GM12878 (cell line): ENCODE measurements around the gene TMC8. TPM values are rescaled to one million over a fixed set of nuclear protein-coding genes. Genes with fewer than 3 reads are reported as not detected.

Experiments used
- ATAC-seq: fragments of 200-7000 bp; cut with Tn5 transposase; 3 replicates; pipeline ENCODE4 v1.9.1; 2020; ENCODE audit warnings: mild to moderate bottlenecking, moderate library complexity
- BruUV-seq: library from RNA; stranded (reverse); fragments of 400-500 nt; replicated peaks from 2 replicates; lab custom pipeline; 2021; lab: Mats Ljungman, UMichigan
- CTCF ChIA-PET: fragments of 300-600 bp; sonication (Branson Sonifier 250); formaldehyde crosslinking; extraction: SDS; loops from one replicate; lab custom pipeline; 2021; ENCODE audit warnings: inconsistent platforms; lab: Yijun Ruan, JAX
- POLR2A ChIA-PET: fragments of 350-600 bp; formaldehyde crosslinking; extraction: SDS; loops from one replicate; lab custom pipeline; 2021; ENCODE audit warnings: inconsistent platforms; lab: Charles Lee
- RAD21 ChIA-PET: fragments of 300-600 bp; sonication (Branson Sonifier 250); formaldehyde crosslinking; loops from one replicate; lab custom pipeline; 2023; ENCODE audit warnings: antibody characterized with exemption; ENCODE audit not compliant: unreplicated experiment; lab: Charles Lee
- SMC1A ChIA-PET: fragments of 300-600 bp; sonication (Branson Sonifier 250); formaldehyde crosslinking; loops from one replicate; lab custom pipeline; 2023; ENCODE audit not compliant: unreplicated experiment, uncharacterized antibody; lab: Charles Lee
- DNase-seq: peaks from one replicate; pipeline ENCODE4 v3.0.0-alpha.2; 2011; ENCODE audit warnings: low read depth, low spot score
- FAIRE-seq: peaks from 3 replicates; lab custom pipeline; 2011; peaks lifted over from hg19 to GRCh38; lab: Jason Lieb, UNC
- H2AFZ ChIP-seq: 2 replicates; pipeline ENCODE4 v1.6.0; 2011; ENCODE audit warnings: low read depth, low read length, control low read depth; ENCODE audit not compliant: control insufficient read depth
- H3K27ac ChIP-seq: 2 replicates; pipeline ENCODE4 v1.5.1; 2011; ENCODE audit warnings: control low read depth; ENCODE audit not compliant: control insufficient read depth, insufficient read depth
- H3K27me3 ChIP-seq, 2 experiments: replicated peaks in 1 of 2; 2 replicates each; pipeline versions ENCODE4 v1.6.0 to v1.6.1; 2011; ENCODE audit warnings: low read length in 1 of 2; ENCODE audit not compliant: control insufficient read depth in 2 of 2, insufficient read depth in 2 of 2
- H3K36me3 ChIP-seq, 2 experiments: 2 replicates each; pipeline ENCODE4 v1.5.1; 2011; ENCODE audit warnings: low read length in 1 of 2; ENCODE audit not compliant: control insufficient read depth in 2 of 2, insufficient read depth in 2 of 2
- H3K4me1 ChIP-seq: 2 replicates; pipeline ENCODE4 v1.6.1; 2011; ENCODE audit warnings: mild to moderate bottlenecking, low read length, moderate library complexity, mixed read lengths; ENCODE audit not compliant: control insufficient read depth, insufficient read depth
- H3K4me2 ChIP-seq: 2 replicates; pipeline ENCODE4 v1.6.0; 2011; ENCODE audit warnings: control low read depth; ENCODE audit not compliant: control insufficient read depth, insufficient read depth
- H3K4me3 ChIP-seq: fragments of 200-600 bp; sonication (generic); 2 replicates; pipeline ENCODE4 v1.5.1; 2016
- H3K79me2 ChIP-seq: 2 replicates; pipeline ENCODE4 v1.6.0; 2011; ENCODE audit warnings: low read length; ENCODE audit not compliant: control insufficient read depth, insufficient read depth
- H3K9ac ChIP-seq: 2 replicates; pipeline ENCODE4 v1.8.0; 2011; ENCODE audit warnings: low read length, control low read depth, mixed read lengths; ENCODE audit not compliant: control insufficient read depth, insufficient read depth
- H3K9me3 ChIP-seq: replicated peaks from 3 replicates; pipeline ENCODE4 v1.5.1; 2011; ENCODE audit warnings: mild to moderate bottlenecking, low read length; ENCODE audit not compliant: control insufficient read depth, insufficient read depth
- H4K20me1 ChIP-seq: 2 replicates; pipeline ENCODE4 v1.6.0; 2011; ENCODE audit not compliant: control insufficient read depth, insufficient read depth
- CHD4 ChIP-seq: fragments of 200-600 bp; sonication (generic); IDR thresholded peaks from 2 replicates; pipeline ENCODE4 v1.6.1; 2016; ENCODE audit warnings: mild to moderate bottlenecking
- HSF1 ChIP-seq: fragments of 150-350 bp; IDR thresholded peaks from 2 replicates; pipeline ENCODE4 v1.6.1; 2014; ENCODE audit warnings: mild to moderate bottlenecking, low read depth, low read length
- IRF4 ChIP-seq: IDR thresholded peaks from 2 replicates; pipeline ENCODE4 v1.6.1; 2011; ENCODE audit warnings: low read depth, low read length
- IRF5 ChIP-seq: fragments of 450-650 bp; IDR thresholded peaks from 2 replicates; pipeline ENCODE4 v1.6.1; 2017; ENCODE audit warnings: borderline replicate concordance
- NFYA ChIP-seq: IDR thresholded peaks from 2 replicates; pipeline ENCODE4 v1.6.1; 2011; ENCODE audit warnings: low read depth, mild to moderate bottlenecking, low read length, improper control_type of control experiment, borderline replicate concordance
- REST ChIP-seq: IDR thresholded peaks from 2 replicates; pipeline ENCODE4 v1.6.1; 2012; ENCODE audit warnings: mild to moderate bottlenecking, low read depth, low read length
- WGBS: methylation state at CpG from one replicate; pipeline ENCODE4 v1.1.6; 2016; ENCODE audit warnings: low lambda C conversion rate; ENCODE audit not compliant: insufficient replicate concordance, insufficient coverage; ENCODE audit errors: missing lambda C conversion rate; 5-methylcytosine and 5-hydroxymethylcytosine counted together
- in situ Hi-C: fragments of 300-500 bp; cut with MboI; formaldehyde crosslinking; loops from 9 replicates; pipeline ENCODE4 v1.14.3; 2018; ENCODE audit warnings: mixed read lengths
- intact Hi-C: fragments of 100-400 bp; cut with micrococcal nuclease; formaldehyde crosslinking; loops from one replicate; pipeline ENCODE4 v1.14.2; 2022; ENCODE audit not compliant: unreplicated experiment
- polyA plus RNA-seq, 11 experiments: library from polyadenylated mRNA; depleted of rRNA in 4 of 11; unstranded in 6 of 11; stranded (reverse) in 5 of 11; fragments of >200 nt; fragmentation: Nextera tagmentation in 4 of 11; fragmentation: Illumina TruSeq in 1 of 11; extraction: Ambion mirVana in 4 of 11; extraction: Trizol in 1 of 11; gene quantifications; 1 replicate in 1 of 11; 2 replicates in 10 of 11; pipeline versions ENCODE4 v1.2.1 to v1.2.3, GENCODE V29; 2011 to 2016; ENCODE audit warnings: inconsistent platforms in 2 of 11, missing spikeins in 2 of 11, low read depth in 1 of 11
- total RNA-seq, 4 experiments: library from RNA; depleted of rRNA in 3 of 4; stranded (reverse); fragments of >200 nt in 3 of 4; fragmentation: Illumina TruSeq in 1 of 4; extraction: Trizol in 1 of 4; gene quantifications; 2 replicates each; pipeline versions ENCODE4 v1.2.1 to v1.2.3, GENCODE V29; 2013 to 2021

Gene TMC8
- total and polyA plus RNA-seq, 10 of the 15 experiments (the other 5 are each of a cell fraction or from before 2014, with no cell fraction given), result 2.7 to 128 (median 40.0) TPM

GRCh38 chr17:78107976-78108725 lies 22.4 kb upstream of the TMC8 start:
- no peak for FAIRE-seq
- peaks cover 2% of the 10 kb centered on the region for H3K79me2 ChIP-seq
- 96% methylated on average over 20 of the region's 21 CpGs for WGBS
- H3K36me3 ChIP-seq, result peaks cover 15 to 27% of the 10 kb centered on the region in 2 experiments
- TF ChIP-seq HSF1, result no peak
- TF ChIP-seq NFYA, result no peak
- no peak for TF ChIP-seq IRF5
- TF ChIP-seq IRF4, result no peak
- TF ChIP-seq REST, result no peak
- no peak for TF ChIP-seq CHD4
- H3K9ac ChIP-seq, result no peak overlapping the region
- ChIA-PET RAD21 (interaction anchor here (1.1 to 1.4 kb wide), 2 partner anchors 37 to 143 kb away, joined by 3 to 4 read pairs; no protein-coding TSS in a partner anchor), CTCF (interaction anchor here (0.9 to 3.5 kb wide), 4 partner anchors 23 to 94 kb away, joined by 3 to 15 read pairs (median 4); no protein-coding TSS in a partner anchor), POLR2A (no interaction called here), SMC1A (interaction anchor here (1.3 to 1.4 kb wide), 2 partner anchors 23 to 88 kb away, joined by 4 to 5 read pairs; no protein-coding TSS in a partner anchor)
- H3K27ac ChIP-seq, result no peak overlapping the region
- ATAC-seq, result no peak
- no peak overlapping the region for H3K4me2 ChIP-seq
- no peaks in the 10 kb centered on the region for H3K9me3 ChIP-seq
- H2AFZ ChIP-seq, result no peak overlapping the region
- DNase-seq, result no peak
- in situ Hi-C loops (no loop called here), intact Hi-C loops (no loop called here)
- no peaks in the 10 kb centered on the region for H4K20me1 ChIP-seq
- no peaks in the 10 kb centered on the region for H3K27me3 ChIP-seq
- H3K4me1 ChIP-seq, result peaks cover 5% of the 10 kb centered on the region
- H3K4me3 ChIP-seq, result no peak overlapping the region
- no TSS peak for BruUV-seq
